Measurements from ENCODE around the gene MPIG6B.

DNA sequence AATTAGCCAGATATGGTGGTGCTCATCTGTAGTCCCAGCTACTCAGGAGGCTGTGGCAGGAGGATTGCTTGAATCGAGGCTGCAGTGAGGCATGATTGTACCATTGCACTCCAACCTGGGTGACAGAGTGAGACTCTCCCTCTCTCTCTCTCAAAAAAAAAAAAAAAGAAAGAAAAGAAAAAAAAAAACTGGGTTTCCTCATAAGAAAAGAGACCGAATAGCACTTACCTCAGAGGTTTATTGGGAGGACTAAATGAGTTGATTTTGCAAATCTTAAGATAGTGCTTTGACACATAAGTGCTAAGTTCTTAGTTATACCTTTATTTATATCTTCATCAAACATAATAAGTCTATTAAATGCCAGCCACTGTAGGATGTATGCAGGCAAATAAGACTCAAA lies 47.7 kb downstream of the MPIG6B start:
- TF ChIP-seq, protein P1, sequence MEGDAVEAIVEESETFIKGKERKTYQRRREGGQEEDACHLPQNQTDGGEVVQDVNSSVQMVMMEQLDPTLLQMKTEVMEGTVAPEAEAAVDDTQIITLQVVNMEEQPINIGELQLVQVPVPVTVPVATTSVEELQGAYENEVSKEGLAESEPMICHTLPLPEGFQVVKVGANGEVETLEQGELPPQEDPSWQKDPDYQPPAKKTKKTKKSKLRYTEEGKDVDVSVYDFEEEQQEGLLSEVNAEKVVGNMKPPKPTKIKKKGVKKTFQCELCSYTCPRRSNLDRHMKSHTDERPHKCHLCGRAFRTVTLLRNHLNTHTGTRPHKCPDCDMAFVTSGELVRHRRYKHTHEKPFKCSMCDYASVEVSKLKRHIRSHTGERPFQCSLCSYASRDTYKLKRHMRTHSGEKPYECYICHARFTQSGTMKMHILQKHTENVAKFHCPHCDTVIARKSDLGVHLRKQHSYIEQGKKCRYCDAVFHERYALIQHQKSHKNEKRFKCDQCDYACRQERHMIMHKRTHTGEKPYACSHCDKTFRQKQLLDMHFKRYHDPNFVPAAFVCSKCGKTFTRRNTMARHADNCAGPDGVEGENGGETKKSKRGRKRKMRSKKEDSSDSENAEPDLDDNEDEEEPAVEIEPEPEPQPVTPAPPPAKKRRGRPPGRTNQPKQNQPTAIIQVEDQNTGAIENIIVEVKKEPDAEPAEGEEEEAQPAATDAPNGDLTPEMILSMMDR (IDR thresholded peaks at IDR 0.05; ENCODE audit: low read depth, low read length, poor library complexity, severe bottlenecking) = no peak
- no peak for TF ChIP-seq EZH2phosphoT487 (IDR thresholded peaks at IDR 0.05; ENCODE audit: borderline replicate concordance, low read length)
